GM19372 (cell line): ENCODE results near the gene PHYKPL.
"Not testable (repeated sequence)": the region's sequence is repeated elsewhere in the genome, so short reads cannot be mapped to it uniquely, and the experiment has no call there.

Source experiments
- ATAC-seq: cut with Tn5 transposase; IDR thresholded peaks from one replicate; pipeline ENCODE4 v1.9.1; 2021; ENCODE audit warnings: mild to moderate bottlenecking, low read depth, moderate library complexity; ENCODE audit not compliant: unreplicated experiment

The PHYKPL gene

DNA sequence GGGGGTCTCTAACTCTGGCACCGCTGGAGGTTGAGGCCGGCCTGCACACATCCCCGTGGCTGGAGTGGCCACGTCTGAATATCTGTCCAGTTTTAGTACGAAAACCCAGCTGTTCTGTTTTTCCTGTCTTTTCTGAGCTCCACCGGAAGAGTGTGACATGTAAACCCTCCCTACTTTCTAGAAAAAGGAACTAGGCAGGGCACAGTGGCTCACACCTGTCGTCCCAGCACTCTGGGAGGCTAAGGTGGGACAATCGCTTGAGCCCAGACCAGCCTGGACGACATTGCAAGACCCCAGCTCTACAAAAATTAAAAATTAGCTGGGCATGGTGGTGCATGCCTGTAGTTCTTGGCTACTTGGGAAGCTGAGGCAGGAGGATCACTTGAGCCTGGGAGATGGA is 8.2 kb upstream of the PHYKPL start:
- no peak for ATAC-seq

DNA sequence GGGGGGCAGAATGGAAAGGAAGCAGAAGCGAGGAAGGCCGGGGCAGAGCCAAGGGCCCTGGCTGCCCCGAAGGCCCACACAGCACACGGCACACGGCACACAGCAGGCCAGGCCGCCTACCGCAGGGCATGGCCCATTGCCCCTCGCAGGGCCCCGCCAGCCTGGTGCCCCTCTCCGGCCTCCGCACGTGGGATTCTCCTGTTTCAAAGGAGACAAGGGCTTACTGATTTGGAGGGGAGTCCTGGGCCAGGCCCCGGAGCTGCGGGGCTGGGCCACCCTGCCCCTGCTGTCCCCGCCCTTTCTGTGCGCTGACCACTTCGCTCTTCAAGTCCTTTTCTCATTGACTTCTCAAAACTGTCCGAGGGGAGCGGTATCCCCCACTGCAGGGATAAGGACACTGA is 7.7 kb upstream of the PHYKPL start:
- no peak for ATAC-seq

DNA sequence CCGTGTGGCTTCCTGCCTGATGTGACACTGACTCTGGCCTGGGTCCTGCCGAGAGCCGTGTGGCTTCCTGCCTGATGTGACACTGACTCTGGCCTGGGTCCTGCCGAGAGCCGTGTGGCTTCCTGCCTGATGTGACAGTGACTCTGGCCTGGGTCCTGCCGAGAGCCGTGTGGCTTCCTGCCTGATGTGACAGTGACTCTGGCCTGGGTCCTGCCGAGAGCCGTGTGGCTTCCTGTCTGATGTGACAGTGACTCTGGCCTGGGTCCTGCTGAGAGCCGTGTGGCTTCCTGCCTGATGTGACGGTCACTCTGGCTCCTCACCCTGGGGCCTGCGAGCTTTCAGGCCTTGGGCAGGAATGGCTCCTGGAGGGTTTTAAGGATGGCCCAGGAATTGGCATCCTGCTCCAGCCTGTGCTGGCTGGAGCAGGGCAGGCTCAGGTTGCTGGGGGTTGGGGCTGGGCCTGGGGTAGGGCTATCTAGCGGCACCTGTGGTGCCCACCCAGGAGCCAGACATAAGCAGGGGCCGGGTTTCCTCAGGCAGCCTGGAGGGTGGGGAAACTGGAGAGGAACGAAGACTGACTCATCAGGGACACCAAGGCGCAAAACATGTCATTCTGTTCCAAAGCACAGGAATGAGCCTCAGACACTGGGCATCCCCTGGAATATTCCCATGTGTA is 7.2 kb upstream of the PHYKPL start:
- not testable (repeated sequence) for ATAC-seq

- ATAC-seq = no peak
Observed at GRCh38 chr5:178238711-178239592, 6.3 kb upstream of the PHYKPL start.

DNA sequence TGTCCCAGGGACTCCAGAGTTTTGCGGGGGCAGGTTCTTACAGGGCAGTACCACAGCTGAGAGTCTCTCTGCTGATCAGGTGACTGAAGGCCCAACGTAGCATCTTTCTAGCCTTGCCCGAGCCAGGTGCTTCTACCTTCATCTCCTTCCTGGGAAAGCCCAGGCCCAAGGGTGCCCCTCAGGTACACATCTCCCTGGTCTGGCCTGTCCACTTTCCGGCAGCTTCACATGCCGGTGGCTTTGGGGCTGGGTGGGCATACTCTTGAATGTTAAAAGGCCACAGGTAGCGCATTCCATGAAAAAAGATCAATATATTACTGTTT is 5.7 kb upstream of the PHYKPL start:
- ATAC-seq = no peak

- no peak for ATAC-seq
Observed at GRCh38 chr5:178237431-178238312, 5.1 kb upstream of the PHYKPL start.

- no peak for ATAC-seq
Observed at GRCh38 chr5:178236679-178237078, 4.1 kb upstream of the PHYKPL start.

DNA sequence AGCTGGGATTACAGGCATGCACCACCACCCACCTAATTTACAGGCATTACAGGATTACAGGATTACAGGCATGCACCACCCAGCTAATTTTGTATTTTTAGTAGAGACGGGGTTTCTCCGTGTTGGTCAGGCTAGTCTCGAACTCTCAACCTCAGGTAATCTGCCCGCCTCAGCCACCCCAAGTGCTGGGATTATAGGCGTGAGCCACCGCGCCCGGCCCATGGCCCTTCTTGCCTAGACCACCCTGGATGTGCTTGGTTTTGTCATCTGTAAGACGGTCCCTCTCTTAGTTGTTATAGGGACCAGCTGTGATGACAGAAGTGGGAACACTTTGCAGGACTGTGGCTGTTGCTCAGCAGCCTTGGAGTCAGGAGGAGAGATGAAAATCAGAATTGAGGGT is 3.5 kb upstream of the PHYKPL start:
- ATAC-seq = no peak

DNA sequence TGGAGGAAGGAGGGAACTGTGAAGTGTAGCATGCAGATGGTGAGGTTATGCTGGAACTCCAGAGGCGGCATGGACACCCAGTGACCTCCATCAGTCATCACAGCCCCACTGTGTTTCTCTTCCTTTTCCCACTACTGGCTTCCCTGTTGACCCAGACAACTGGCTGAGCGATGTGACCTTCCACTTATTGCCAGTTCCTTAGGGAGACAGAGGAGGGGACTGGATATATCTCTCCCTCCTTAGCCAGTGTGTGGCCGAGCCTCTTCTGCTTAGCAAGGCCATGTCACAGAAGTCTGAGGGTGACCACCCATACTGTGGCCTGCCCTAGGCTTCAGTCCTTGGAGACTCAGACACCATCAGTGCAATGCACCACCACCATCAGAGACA is 3.0 kb upstream of the PHYKPL start:
- no peak for ATAC-seq

DNA sequence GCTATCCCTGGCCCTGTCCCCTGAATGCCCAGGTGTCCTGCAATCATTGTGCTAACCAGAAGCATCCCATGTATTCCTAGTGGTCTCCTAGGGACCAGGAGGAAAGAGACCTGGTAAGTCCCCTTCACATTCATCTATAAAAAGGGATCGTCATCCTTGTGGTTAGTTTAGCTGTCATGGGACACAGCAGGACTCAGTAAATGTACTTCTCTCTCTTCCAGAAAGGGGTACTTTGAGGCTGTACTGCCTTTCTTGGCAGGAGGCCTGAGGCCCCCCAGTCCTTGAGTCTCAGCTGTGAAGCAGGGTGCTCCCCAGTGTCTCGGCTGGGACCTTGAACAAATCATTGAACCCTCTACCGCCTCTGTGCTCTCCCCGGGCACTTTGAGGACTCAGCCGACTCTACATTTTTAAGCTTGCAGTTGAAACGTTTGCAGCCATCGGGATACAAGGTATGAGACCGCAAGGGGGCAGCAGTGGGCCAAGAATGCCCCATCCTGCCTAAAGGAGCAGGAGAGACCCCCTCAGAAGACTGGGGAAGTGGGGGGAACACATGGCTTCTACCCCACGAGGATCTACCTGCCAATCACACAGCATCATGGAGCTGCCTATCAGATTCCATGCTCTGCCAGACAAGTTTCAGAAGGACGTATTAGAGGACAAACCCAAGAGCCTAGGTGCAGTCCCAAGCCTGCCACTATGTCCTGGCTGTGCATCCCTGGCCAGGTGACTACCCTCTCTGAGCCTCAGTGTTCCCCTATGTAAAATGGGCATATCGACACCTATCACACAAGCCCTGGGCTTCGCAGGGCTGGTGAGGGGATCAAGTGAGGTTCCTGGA is 2.4 kb upstream of the PHYKPL start:
- no peak for ATAC-seq

- ATAC-seq = no peak
Observed at GRCh38 chr5:178234121-178234749, 1.6 kb upstream of the PHYKPL start.

DNA sequence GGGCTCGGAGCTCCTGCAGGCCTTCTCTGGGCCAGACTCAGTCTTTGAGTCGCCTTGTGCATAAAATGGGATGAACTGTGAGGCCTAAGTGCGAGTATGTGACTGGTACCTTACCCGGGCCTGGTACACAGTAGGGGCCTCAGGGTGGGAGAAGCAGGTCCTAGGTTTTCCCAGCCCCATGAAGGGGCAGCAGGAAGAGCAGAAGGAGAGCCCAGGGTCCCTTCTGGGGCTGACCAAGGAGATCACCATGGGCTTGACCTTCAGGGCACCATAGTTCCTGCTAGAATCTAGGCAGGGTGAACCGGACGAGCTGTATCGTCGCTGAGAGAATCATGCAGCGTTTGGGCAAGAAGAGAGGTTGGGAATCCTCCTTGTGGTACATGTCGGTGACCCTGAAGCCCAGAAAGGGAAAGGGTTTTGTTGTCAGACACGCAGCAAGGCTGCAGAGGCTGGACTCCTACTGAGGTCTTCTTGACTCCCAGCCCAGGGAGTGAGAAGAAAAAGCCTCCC is 373 bp upstream of the PHYKPL start:
- ATAC-seq = peak; percentile 20

- ATAC-seq = peak; percentile 4
Observed at GRCh38 chr5:178231539-178232123, 971 bp downstream of the PHYKPL start.

- no peak for ATAC-seq
Observed at GRCh38 chr5:178230879-178231538, 1.6 kb downstream of the PHYKPL start.

DNA sequence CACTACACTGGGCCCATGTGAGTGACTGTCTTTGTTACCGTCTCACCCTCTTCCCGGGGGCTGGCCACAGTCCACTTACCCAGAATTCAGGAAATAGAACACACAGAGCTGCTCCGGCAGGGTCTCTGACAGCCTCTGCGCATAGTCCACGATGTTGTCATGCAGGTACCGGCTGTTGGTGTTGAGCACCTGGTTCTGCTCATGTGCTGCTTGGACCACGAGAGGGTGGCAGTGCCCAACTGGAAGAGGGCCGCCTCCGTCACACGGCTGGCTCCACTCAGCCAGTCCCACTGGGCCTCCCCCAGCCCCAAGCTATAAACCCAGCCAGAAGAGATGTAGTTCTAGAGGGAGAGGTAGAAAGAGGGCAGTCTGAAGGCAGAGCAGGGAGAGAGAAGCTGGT is 2.7 kb downstream of the PHYKPL start:
- ATAC-seq = no peak

DNA sequence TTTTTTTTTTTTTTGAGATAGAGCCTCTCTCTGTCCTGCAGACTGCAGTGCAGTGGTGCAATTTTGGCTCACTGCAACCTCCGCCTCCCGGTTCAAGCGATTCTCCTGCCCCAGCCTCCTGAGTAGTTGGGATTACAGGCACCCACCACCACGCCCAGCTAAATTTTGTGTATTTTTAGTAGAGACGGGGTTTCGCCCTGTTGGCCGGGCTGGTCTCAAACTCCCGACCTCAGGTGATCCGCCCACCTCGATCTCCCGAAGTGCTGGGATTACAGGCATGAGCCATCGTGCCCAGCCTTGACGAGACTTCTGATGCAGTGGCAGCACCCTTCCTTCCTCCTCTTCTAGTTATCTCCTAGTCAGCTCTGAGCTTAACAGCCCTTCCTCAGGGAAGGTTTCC is 3.5 kb downstream of the PHYKPL start:
- ATAC-seq = not testable (repeated sequence)

DNA sequence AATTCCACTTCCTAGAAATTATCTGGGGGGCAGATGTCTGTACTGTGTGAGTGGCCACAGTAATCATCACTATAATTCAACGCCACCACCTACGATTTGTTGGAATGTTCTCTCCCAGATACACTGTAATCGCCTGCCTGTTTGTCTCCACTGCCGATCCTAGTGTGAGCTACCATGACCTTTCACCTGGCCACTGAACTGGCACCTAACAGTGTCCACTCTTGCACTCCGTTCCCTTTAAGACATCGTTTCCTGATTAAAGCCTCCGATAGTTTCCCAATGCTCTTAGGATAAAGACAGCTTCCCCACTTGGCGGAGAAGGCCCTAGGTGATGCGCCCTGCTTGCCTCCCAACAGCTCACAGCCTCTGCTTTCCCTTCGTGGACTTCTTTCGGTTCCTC is 4.0 kb downstream of the PHYKPL start:
- ATAC-seq = no peak

- ATAC-seq = no peak
Observed at GRCh38 chr5:178227929-178228328, 4.7 kb downstream of the PHYKPL start.
